Inferior parietal cortex (tissue), 1 donor: Measurements from ENCODE around the gene LARGE2.
A peak's percentile ranks its signal among the peaks of the same experiment; 100 is the strongest.
"Not testable (repeated sequence)": the region's sequence is repeated elsewhere in the genome, so short reads cannot be mapped to it uniquely, and the experiment has no call there.

Source experiments
- DNase-seq: peaks from one replicate; pipeline ENCODE4 v3.0.0-alpha.2; 2016; ENCODE audit errors: extremely low spot score

LARGE2 gene

GRCh38 chr11:45895553-45896259, 26.8 kb upstream of the LARGE2 start:
- no peak for DNase-seq

- no peak for DNase-seq
Measured at GRCh38 chr11:45896422-45896984, 26.0 kb upstream of the LARGE2 start.

DNA sequence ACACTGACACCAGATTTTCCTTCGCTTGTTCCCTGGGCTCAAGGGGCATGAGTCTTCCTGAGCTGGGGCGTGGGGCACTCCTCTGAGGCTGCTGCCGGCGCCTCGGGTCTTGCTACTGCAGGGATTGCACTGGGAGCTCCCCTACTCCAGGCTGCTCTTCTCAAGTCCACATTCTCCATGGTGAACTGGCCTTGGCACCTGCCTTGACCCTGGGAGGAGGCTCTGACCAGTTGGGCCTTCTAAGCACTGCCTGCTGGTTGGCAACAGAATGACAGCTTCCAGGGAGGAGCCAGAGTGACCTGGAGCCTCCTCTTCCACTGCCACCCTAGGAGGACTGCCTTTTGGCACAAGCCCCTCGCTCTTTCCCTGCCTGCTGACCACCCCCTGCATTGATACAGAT, 24.9 kb upstream of the LARGE2 start:
- no peak for DNase-seq

DNA sequence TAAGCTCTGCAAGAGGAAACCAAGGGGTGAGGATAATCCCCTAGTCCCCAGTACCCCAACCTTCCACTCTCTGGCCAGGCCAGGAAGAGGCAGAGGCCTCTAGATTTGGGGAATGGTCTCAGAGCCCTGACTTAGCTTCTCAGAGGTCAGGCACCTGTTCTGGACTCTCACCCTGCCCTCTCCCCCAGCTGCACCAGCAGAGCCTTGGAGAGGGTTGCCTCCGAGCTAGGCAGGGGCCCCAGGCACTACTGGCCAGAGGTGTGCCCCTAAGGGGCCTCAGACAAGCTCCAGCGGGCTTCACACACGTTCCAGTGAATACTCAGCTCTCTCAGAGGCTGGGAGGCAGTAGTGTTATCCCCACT, 23.4 kb upstream of the LARGE2 start:
- no peak for DNase-seq

- DNase-seq = peak; percentile 84
Measured at GRCh38 chr11:45899448-45900174, 22.8 kb upstream of the LARGE2 start.

GRCh38 chr11:45900175-45900800, 22.2 kb upstream of the LARGE2 start:
- DNase-seq = not testable (repeated sequence)

- DNase-seq = peak; percentile 55
Measured at GRCh38 chr11:45900916-45901617, 21.4 kb upstream of the LARGE2 start.

- DNase-seq = peak; percentile 76
Measured at GRCh38 chr11:45901626-45902025, 20.8 kb upstream of the LARGE2 start.

DNA sequence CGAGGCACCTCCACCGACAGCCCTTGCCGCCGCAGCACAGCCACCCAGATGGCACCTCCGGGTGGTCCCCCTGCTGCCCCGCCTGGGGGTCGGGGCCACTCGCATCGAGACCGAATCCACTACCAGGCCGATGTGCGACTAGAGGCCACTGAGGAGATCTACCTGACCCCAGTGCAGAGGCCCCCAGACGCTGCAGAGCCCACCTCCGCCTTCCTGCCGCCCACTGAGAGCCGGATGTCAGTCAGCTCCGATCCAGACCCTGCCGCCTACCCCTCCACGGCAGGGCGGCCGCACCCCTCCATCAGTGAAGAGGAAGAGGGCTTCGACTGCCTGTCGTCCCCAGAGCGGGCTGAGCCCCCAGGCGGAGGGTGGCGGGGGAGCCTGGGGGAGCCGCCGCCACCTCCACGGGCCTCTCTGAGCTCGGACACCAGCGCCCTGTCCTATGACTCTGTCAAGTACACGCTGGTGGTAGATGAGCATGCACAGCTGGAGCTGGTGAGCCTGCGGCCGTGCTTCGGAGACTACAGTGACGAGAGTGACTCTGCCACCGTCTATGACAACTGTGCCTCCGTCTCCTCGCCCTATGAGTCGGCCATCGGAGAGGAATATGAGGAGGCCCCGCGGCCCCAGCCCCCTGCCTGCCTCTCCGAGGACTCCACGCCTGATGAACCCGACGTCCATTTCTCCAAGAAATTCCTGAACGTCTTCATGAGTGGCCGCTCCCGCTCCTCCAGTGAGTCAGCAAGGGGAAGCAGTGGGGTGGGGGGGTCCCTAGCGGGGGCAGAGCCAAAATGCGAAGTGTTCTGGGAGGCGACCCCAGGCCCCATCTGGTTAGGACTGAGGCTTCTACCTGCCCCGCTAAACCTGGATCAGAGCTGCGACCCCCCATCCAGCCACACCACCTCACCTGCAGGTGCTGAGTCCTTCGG, 19.7 kb upstream of the LARGE2 start:
- DNase-seq = no peak

- no peak for DNase-seq
Measured at GRCh38 chr11:45904309-45904915, 18.0 kb upstream of the LARGE2 start.

GRCh38 chr11:45905095-45905494, 17.4 kb upstream of the LARGE2 start:
- DNase-seq = no peak

DNA sequence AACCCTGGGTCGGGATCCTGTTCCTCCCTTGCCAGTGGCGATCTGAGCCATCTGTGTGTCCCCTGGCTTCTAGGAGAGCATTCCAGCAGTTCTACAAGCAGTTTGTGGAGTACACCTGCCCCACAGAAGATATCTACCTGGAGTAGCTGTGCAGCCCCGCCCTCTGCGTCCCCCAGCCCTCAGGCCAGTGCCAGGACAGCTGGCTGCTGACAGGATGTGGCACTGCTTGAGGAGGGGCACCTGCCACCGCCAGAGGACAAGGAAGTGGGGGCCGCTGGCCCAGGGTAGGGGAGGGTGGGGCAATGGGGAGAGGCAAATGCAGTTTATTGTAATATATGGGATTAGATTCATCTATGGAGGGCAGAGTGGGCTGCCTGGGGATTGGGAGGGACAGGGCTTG, 16.9 kb upstream of the LARGE2 start:
- not testable (repeated sequence) for DNase-seq

GRCh38 chr11:45906096-45906682, 16.3 kb upstream of the LARGE2 start:
- DNase-seq = no peak

DNA sequence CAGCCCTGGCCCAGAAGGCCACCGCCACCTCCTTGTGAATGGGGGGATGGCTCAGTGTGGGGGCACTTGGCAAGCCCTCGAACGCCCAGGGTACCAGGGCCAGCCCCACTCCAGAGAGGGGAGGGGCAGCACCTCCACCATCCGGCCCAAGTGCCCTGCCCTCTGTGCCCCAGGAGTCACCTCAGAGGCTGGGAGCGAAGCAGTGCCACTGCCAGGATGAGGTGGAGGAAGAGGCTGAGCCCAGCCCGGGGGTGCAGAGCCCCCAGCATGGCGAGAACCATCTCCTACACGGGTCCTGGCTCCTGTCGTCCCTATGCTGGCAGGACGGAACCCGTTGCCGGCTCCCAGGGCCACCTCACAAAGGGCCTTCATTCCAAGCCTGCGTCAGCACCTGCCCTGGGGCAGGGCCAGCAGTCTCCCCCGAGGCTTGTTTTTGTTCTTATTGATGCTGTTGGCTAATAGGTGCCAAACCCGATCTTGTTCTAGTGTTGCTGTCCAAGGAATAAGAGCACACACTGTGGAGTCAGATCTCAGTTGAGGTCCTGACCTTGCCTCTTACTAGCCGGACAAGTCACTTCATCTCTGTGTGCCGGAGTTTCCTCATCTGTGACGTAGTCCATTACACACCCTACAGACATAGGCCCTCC, 15.4 kb upstream of the LARGE2 start, which contains the start of gene FREY1:
Gene FREY1 (minus strand): TSS at position 307 of the 647 bp plus-strand sequence. CDS start 26 bp downstream, at position 281.
- no peak for DNase-seq

DNA sequence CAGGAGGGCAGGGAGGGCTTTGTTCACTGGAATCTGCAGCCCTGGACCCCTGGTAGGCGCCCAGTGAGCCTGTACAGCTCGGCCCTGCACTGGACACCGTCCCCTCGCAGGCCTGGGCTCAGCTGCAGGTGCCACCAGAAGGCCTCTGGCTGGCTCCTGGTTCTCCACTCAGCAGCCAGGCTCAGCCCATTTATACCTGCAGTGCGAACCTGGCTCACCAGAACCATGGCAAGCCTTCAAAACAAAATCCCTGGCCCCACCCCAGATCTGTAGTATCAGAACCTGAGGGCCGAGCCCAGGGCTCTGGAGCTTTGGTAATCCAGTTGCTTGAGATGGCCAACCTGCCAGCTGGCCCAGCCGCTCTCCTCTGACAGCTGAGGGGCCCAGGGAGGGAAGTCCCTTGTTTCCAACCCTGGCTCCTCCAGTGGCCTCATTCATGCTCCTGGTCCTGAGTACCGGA, 14.5 kb upstream of the LARGE2 start:
- no peak for DNase-seq

DNA sequence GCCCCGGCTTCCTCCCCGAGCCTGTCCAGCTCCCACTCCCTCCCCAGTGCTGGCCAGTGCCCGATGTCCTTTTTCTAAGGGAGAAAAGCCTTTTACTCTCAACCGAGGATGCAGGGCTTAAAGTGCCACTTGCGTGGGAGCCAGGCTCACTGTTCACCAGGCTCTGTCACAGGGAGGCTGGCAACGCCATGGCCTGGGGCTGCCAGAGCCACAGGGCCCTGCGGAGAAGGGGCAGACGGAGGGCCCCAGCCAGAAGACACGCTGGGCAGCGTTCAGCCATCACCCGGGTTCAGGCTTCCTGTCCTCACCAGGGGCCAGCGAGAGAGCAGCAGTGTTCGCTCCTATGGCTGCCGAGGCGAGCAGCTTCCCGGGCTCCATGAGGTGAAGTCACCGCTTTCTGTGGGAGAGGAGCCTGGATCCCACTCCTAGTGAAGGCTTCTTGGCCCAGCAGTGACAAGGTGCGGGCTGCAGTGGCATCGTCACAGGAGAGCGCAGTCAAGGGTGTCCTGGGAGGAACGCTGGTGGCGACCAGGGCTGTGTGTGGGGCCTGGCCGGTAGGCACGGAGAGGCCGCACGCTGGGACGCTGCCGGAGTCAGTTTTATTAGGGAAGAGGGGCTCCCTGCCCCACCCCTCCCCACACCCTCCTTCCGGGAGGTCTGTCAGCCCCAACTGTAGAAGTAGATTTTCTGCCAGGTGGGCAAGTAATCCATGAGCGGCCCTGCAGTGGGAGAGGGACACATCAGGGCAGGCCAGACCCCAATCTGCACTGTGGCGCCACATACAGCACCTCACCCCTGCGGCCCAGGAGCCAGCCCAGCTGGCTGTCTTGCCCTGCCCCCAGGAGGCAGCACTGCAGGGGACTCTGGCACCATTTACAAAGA, 12.6 kb upstream of the LARGE2 start:
- DNase-seq = no peak

GRCh38 chr11:45910623-45911022, 11.8 kb upstream of the LARGE2 start:
- DNase-seq = no peak

GRCh38 chr11:45913514-45913913, 8.9 kb upstream of the LARGE2 start:
- DNase-seq = no peak
